Kidney glomerular epithelial cell (primary cell): ENCODE results near the gene SEL1L.
"Not testable (repeated sequence)": the region's sequence is repeated elsewhere in the genome, so short reads cannot be mapped to it uniquely, and the experiment has no call there.

Experiments used
- DNase-seq: peaks from one replicate; lab custom pipeline; 2025; lab: John Stamatoyannopoulos, UW

Gene SEL1L

GRCh38 chr14:81447021-81447764 is 86.5 kb downstream of the SEL1L start:
- DNase-seq = no peak

- no peak for DNase-seq
Observed at GRCh38 chr14:81446279-81447007, 87.2 kb downstream of the SEL1L start.

- DNase-seq = no peak
Observed at GRCh38 chr14:81441626-81442134, 92.0 kb downstream of the SEL1L start.

- DNase-seq = no peak
Observed at GRCh38 chr14:81440041-81440440, 93.6 kb downstream of the SEL1L start.

GRCh38 chr14:81437244-81437643 is 96.4 kb downstream of the SEL1L start:
- DNase-seq = no peak

- DNase-seq = peak; percentile 35
Observed at GRCh38 chr14:81436296-81437138, 97.1 kb downstream of the SEL1L start.

GRCh38 chr14:81435391-81436295 is 98.0 kb downstream of the SEL1L start:
- DNase-seq = peak; percentile 69

GRCh38 chr14:81435048-81435390 is 98.6 kb downstream of the SEL1L start:
- DNase-seq = no peak

- DNase-seq = no peak
Observed at GRCh38 chr14:81434230-81434629, 99.4 kb downstream of the SEL1L start.

- DNase-seq = peak; percentile 24
Observed at GRCh38 chr14:81433378-81433777, 100.3 kb downstream of the SEL1L start.

- DNase-seq = no peak
Observed at GRCh38 chr14:81432219-81432661, 101.4 kb downstream of the SEL1L start.

GRCh38 chr14:81430235-81430634 is 103.4 kb downstream of the SEL1L start:
- DNase-seq = no peak

GRCh38 chr14:81429749-81430148 is 103.9 kb downstream of the SEL1L start:
- DNase-seq = not testable (repeated sequence)

- no peak for DNase-seq
Observed at GRCh38 chr14:81429028-81429427, 104.6 kb downstream of the SEL1L start.

- no peak for DNase-seq
Observed at GRCh38 chr14:81427348-81428058, 106.2 kb downstream of the SEL1L start.

GRCh38 chr14:81423504-81423903 is 110.1 kb downstream of the SEL1L start:
- no peak for DNase-seq
